ENCODE data around the gene POLE2.
"Not testable (repeated sequence)": the region's sequence is repeated elsewhere in the genome, so short reads cannot be mapped to it uniquely, and the experiment has no call there.

The POLE2 gene, protein sequence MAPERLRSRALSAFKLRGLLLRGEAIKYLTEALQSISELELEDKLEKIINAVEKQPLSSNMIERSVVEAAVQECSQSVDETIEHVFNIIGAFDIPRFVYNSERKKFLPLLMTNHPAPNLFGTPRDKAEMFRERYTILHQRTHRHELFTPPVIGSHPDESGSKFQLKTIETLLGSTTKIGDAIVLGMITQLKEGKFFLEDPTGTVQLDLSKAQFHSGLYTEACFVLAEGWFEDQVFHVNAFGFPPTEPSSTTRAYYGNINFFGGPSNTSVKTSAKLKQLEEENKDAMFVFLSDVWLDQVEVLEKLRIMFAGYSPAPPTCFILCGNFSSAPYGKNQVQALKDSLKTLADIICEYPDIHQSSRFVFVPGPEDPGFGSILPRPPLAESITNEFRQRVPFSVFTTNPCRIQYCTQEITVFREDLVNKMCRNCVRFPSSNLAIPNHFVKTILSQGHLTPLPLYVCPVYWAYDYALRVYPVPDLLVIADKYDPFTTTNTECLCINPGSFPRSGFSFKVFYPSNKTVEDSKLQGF

DNA sequence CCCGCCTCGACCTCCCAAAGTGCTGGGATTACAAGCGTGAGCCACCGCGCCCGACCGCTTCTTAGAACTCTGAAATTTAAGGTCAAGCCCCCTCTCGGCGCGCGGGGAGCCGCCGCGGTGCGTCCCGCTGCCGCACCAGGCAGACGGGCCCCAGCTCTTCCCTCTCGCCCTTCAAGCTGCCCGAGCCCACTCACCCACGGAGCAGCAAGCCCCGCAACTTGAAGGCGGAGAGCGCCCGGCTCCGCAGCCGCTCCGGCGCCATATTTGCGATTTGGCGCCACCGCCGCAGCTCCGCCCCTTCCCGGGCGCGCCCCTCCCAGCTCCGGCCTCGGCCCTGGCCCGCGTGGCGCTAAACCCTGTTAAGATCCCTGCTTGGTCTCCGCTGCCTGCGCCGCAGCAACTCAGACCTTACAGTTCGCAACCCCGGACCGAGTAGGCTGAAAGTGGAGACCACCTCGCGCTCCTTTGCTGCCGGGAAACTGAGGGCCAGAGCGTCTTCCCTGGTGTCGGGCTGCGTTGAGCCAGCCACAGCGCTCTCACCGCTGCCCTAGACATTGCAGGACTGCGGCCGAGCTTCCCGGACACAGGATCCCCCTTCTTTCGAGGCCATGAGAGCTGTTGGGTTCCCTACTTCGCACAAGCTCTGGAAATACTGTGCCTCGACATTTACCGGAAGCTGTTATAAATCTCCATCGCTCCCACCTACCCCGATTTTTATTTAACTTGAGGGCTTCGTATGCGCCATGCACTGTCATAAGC is at the start of gene POLE2:
POLE2 (minus strand) TSS at position 273 of the 759 bp plus-strand sequence; CDS start at position 262, 11 bp downstream.
- DNase-seq, result peak; percentile 42 to 47

DNA sequence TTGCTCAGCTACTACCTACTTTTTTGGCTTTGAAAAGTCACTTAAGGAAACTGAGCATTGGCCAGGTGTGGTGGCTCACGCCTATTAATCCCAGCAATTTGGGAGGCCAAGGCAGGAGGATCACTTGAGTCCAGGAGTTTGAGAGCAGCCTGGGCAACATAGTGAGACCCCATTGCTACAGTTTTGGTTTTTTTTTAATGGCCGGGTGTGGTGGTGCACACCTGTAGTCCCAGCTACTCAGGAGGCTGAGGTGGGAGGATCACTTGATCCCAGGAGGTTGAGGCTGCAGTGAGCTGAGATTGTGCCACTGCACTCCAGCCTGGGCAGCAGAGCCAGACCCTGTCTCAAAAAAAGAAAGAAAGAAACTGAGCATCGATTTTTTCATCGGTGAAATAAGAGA is 47.7 kb upstream of the POLE2 start:
- DNase-seq, result not testable (repeated sequence)

DNA sequence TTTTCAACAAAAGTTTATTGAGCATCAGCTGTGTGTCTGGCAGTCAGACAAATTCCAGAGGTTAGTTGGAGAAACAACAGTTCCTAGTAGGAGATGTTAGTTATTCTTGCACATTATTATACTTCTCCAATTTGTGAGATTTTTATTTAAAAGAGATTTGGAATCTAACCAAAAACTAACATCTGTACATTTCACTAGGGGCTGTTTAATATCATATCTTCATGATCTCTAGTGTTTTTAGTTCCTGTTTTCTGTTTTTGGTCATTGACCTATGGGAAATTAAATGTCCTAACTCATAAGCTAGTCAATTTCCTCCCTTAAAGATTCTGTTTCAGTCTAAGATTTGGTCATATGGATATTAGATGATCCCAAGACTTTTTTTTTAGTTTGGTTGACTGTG is 45.8 kb upstream of the POLE2 start:
- peak in 1 of 2 donors; percentile 10 for DNase-seq

DNA sequence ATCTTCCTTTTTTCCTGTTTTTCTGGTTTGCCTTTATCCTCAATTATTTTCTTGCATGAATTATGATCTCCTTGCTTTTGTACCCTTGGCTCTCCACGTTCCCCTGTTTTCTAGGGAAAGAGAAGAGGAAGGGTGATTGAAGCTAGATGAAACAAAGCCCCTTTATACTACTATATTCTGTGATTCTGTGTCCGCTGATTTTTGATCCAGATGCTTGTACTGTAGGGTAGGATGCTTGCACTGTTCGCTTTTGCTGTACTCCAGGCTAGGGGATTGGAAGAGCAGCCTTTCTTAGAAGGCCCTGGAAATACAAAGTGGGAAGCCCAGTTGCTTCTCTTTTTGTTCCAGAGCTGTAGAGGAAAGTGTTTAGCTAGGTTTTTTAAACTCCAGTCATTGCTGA is 44.9 kb upstream of the POLE2 start:
- DNase-seq, result no peak

DNA sequence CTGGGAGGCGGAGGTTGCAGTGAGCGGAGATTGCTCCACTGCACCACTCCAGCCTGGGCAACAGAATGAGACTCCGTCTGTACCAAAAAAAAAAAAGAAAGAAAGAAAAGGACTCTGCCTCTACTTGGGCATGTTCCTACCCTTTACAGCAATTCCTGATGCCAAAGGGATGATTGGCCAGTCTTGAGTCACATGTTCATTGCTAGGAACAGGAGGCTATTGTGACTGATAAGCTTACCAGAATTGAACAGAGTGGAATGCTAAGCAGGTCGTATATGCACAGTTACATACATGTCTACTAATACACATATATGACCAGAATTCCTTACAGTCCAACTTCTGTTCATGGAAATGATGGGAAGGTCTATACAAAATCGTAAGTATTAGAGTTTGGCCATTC is 39.2 kb upstream of the POLE2 start:
- no peak for DNase-seq

DNA sequence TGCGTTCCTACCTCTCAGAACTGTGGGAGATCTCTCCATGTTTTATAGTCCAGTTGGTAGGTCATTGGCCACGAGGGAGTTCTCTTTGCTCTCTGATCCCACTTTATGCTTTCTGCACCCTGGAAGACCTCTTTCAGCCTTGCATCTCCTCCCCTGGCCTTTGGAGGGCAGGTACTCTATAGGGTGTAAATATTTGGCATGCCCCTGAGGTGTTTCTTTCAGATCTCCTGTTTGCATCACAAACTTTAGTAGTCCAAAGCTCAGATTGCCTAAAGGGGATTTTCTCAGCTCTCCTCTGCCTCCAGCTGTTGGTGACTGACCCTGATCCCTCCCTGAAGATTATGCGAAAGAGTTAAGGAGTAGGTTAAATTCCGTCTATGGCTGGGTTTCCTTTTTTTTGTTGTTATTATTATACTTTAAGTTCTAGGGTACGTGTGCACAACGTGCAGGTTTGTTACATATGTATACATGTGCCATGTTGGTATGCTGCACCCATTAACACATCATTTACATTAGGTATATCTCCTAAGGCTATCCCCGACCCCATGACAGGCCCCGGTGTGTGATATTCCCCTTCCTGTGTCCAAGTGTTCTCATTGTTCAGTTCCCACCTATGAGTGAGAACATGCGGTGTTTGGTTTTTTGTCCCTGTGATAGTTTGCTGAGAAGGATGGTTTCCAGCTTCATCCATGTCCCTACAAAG is 33.9 kb upstream of the POLE2 start:
- DNase-seq, result not testable (repeated sequence)

DNA sequence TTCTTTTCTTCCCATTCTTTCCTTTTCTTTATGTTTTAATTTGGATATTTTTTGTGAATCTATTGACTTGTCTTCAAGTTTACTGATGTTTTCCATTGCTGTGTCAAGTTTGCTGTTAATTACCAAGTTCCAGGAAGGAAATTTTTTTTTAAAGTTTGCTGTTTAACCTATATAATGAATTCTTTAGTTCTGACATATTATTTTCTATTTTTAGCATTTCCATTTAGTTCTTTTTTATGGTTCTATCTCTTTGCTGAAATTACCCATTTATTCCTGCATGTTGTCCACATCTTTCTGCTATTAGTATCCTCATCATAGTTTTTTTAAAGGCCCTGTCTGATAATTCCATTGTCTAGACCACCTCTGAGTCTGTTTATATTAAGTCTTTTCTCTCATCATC is 32.7 kb upstream of the POLE2 start:
- DNase-seq, result no peak

DNA sequence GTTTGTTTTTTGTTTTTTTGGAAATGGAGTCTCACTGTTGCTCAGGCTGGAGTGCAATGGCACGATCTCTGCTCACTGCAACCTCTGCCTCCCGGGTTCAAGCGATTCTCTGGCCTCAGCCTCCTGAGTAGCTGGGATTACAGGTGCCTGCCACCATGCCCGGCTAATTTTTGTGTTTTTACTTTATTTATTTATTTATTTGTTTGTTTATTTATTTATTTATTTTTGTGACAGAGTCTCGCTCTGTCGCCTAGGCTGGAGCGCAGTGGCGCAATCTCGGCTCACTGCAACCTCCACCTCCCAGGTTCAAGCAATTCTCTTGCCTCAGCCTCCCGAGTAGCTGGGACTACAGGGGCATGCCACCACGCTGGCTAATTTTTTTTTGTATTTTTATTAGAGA is 23.0 kb upstream of the POLE2 start:
- DNase-seq, result not testable (repeated sequence)

DNA sequence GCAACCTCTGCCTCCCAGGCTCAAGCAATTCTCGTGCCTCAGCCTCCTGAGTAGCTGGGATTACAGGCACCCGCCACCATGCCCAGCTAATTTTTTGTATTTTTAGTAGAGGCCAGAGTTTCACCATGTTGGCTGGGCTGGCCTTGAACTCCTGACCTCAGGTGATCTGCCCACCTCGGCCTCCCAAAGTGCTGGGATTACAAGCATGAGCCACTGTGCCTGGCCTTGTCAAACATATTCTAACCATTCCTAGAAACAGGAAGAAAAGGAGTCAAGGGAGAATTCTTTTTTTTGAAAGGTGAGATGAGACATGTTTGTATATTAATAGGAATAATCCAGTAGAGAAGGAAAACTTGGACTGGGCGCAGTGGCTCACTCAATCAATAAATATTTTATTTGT is 16.5 kb upstream of the POLE2 start:
- DNase-seq, result not testable (repeated sequence)

DNA sequence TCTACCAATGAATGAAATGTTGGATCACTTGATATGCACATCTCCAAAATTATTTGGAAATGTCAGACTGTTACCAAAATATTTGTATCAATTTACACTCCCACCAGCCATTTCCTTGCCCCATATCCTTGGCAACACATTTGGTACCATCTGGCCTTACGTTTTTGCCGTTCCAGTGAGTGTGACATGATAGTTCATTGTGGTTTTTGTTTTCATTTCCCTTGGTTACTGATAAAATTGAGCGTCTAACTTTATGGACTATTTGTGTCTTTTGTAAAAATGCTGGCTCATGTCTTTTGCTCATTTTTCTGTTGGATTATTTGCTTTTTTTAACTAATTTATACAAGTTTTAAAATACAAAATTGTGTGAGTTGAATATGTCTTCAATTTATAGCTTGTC is 16.0 kb upstream of the POLE2 start:
- DNase-seq, result peak in 1 of 2 donors; percentile 41

DNA sequence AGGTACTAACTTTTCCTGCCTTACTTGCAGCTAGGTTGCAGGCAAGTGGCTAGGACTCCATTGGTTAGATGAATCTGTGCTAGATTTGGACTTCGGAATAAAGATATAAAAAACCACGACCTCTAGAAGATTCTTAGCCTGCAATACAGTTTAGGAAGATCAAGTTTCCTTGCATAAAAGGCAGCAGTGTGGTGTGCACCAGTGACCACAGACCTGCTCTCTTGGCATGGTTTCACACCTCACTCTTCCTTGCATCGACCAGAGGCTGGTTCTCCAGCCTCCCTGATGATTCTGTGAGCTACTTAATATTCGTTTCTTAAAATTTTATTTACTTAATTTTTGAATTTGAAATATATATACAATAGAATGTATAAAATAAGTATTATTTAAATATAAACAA is 14.7 kb upstream of the POLE2 start:
- DNase-seq, result no peak

DNA sequence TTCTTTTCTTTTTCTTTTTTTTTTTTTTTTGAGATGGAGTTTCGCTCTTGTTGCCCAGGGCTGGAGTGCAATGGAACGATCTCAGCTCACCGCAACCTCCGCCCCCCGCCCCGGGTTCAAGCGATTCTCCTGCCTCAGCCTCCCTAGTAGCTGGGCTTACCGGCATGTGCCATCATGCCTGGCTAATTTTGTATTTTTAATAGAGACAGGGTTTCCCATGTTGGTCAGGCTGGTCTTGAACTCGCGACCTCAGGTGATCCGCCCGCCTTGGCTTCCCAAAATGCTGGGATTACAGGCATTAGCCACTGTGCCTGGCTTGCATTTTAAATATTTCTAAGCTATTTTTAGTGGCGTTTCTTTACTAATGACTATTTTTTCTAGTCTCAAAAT is 5.7 kb upstream of the POLE2 start:
- DNase-seq, result not testable (repeated sequence)

DNA sequence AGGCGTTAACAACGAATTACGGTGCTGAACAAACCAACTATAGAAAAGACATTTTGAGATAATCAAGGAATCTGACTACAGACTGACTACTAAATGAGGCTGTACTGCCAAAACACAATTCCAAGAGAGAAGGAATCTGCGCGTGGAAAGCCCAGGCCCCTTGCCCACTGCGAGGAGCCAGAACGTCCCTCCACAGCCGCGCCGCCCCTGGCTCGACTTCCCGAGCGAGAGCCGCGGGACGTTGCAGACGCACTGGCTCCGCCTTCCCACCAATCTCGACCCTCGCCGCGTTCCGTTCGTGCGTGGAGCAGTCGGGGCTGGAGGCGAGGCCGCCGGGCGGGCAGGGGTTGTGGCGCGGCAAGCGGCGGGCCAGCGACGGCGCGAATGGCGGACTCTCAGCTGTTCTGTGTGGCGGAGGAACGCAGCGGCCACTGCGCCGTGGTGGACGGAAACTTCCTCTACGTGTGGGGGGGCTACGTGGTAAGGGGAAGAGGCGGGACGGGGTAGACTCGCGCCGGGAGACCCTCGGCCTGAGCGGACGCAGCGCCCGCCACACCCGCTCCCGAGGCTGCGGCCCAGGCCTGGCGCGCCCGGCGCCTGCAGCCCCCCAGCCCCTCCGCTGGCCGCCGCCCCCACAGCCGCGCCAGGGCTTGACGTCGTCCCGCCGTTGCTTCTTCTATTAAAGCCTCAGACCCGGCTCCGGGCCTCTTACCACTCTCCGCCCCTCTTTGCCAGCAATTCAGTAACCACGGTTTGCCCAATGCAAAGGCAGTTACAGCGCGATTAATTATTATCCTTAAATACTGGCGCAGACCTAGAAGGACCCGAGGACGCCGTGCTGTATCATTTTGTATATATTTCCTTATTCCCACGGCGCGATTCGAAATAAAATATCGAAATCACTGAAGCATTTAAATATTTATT is 5.1 kb upstream of the POLE2 start, which contains the start of gene KLHDC1:
KLHDC1 (plus strand) TSS at position 310 of the 924 bp plus-strand sequence; CDS start at position 385, 75 bp downstream.
- DNase-seq, result peak; percentile 51 to 63

DNA sequence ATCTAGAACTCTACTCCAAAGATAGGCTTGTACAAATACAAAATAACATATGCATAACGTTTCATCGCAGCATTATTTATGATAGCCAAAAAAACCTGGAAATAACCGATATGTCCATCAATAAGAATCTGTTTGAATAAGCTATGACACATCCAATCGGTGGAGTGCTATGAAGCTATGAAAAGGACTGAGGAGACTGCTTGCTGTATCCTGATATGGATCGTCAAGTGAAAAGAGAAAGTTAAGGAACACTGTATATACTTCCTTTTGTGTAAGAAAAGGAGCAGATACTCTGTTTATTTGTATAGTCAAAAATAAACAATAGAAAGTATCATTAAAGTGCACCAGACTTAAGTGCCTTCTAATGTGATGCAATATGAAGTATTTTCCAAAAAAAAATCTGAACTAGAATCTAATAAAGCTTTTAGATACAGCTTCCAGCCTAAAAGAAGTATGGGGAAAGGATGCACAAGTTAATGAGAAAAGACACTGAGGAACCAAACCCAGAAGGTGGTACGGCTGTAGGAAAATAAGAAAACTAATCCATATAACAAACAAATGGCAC is 4.3 kb upstream of the POLE2 start:
- peak in 1 of 2 donors; percentile 28 for DNase-seq

DNA sequence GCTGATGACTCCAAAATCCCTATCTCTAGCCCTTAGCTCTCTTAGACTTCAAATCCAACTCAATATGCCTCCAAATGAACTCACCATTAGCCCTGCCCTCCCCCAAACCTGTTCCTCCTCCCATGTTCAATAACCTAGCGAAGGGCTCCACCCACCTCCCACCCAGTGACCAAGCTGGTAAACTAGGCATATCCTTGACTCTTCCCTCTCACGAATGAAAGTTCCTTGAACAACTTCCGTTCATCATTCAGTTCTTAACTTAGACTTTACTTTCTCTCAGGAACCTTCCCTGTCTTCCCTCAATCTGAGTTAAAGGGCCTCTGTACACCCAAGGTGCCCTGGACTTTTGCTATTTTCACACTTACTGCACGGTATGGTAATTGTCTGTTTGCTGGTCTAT is 3.0 kb upstream of the POLE2 start:
- no peak for DNase-seq

DNA sequence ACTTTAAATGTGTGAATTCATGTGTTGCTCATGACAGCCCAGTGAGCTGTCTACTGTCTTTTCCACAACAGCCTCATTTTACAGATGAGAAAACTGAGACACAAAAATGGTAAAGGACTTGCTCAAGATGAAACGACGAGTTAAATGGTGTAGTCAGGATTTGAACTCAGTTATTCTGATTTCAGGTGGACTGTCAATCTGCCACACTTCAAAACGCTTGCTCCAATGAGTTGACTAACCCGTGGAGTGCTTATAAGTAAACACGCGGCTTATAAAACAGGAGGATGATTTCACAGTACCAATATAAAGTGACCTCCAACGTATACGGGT is 652 bp upstream of the POLE2 start:
- no peak for DNase-seq

DNA sequence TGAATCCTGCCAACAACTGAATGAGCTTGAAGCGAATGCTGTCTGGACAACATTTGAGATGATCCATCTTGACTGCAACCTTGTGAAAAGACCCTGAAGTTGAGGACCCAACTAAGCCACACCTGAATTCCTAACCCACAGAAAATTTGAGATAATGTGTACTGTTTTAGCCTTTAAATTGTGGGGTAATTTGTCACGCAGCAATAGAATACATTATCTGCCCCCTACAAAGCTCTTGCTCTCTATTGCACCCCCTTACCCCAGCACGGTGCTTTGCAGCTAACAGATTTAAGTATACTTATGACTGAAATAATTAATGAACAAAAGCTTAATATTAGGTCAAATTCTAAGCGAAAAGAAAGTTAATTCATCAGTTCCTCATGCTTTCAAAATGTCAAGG is 1.6 kb downstream of the POLE2 start:
- DNase-seq, result no peak

DNA sequence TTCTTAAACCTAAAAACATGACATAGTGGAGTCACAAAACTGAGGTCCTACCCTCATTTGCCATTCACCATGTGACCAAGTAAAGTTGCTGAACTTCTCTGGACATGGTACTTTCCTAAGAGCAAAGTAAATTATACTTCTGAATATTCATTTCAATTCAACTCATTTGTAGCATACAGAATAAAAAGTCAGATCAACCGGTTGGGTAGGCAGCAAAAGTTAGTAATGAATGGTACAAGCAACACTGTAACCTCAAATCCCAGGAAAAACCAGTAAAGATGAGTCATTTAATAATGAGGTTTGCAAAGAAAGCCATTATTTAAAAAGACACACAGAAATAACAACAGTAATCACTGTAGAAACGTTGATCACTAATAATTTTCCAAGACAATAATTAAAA is 8.7 kb downstream of the POLE2 start:
- DNase-seq, result no peak

DNA sequence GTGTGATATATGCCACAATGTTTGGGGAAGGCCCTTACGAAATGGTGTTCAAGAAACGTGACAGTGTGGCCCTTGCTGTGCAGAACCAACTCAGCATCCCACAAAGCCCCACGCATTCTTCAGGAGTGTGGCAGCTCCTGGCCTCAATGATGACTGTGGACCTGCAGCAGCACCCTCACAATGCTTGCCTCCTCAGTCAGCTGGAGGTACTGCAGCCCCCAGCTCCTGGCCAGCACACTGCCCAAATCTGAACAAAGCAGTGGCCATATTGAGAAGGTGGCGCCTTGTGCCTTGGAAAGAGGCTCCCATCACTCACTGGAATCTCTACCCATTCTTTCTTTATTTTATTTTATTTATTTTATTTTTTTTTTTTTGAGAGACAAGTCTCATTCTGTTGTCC is 10.4 kb downstream of the POLE2 start:
- no peak for DNase-seq

DNA sequence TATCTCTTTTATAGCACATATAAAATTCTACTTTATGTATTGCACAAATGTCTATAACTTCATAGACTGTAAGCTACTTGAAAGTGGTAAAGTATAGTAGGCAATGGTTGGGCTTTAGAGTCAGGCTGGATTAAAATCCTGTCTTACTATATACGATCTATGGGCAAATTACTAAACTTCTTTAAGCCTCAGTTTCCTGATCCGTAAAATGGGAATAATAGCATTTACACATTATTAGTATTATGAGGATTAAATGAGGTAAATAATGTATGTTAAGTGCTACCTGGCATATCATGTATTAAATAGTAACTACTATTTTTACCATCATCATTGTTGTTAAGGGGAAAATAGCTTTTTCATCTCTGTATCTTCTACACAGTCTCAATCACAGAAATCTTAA is 14.4 kb downstream of the POLE2 start:
- DNase-seq, result no peak

DNA sequence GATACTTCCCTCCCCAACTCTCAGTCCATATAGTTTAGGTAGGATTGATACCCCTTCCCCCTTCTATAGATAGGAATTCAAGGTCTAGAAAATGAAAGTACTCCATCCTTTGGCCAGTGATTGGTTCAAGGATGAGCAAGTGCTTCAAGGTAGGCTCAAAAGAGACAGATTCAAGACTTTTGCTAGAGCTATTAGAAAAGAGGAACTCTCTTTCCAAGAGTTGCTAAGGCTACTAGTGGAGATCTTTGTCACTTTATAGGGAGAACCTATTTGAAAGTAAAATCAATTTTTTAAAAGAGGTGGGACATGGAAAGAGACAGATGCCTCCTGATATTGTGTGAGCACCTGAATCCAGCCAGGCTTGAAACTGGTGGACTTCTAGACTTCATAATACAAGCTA is 17.5 kb downstream of the POLE2 start:
- no peak for DNase-seq

Measured in bone marrow (tissue), 2 donors.